Pancreas (tissue), 10 donors: ENCODE results near the gene DTD1. TPM values are rescaled to one million over a fixed set of nuclear protein-coding genes. Genes with fewer than 3 reads are reported as not detected.
A peak's percentile ranks its signal among the peaks of the same experiment; 100 is the strongest.

Source experiments
- ATAC-seq, 4 donors: fragments of 200-7000 bp; cut with Tn5 transposase; one replicate each; pipeline versions ENCODE4 v1.8.0 to v1.9.1; 2020; ENCODE audit warnings: mild to moderate bottlenecking in 4 of 4, moderate library complexity in 4 of 4
- DNase-seq, 6 donors: peaks; one replicate each; pipeline ENCODE4 v3.0.0-alpha.2; 2020
- FAIRE-seq: peaks from 2 replicates; lab custom pipeline; 2012; peaks lifted over from hg19 to GRCh38; lab: Jason Lieb, UNC
- H3K27ac ChIP-seq, 4 donors: fragments of 200-600 bp; sonication (generic); 1 replicate in 3 of 4; 2 replicates in 1 of 4; pipeline versions ENCODE4 v1.5.0 to v1.8.0; 2020
- H3K27me3 ChIP-seq, 4 donors: fragments of 200-600 bp; one replicate each; pipeline ENCODE4 v1.8.0; 2021
- H3K36me3 ChIP-seq, 3 donors: fragments of 200-600 bp; sonication (generic) in 1 of 3; one replicate each; pipeline versions ENCODE4 v1.5.0 to v1.8.0; 2020 to 2021
- H3K4me1 ChIP-seq, 3 donors: fragments of 200-600 bp; one replicate each; pipeline ENCODE4 v1.8.0; 2021
- H3K4me3 ChIP-seq, 4 donors: fragments of 200-600 bp; sonication (generic) in 2 of 4; one replicate each; pipeline versions ENCODE4 v1.5.0 to v1.8.0; 2020 to 2021
- H3K9me3 ChIP-seq, 4 donors: fragments of 200-600 bp; one replicate each; pipeline ENCODE4 v1.8.0; 2021
- WGBS, 2 donors: extraction: QIAGEN DNeasy Blood & Tissue Kit; methylation state at CpG; one replicate each; pipeline ENCODE4 v1.1.7; 2013; 5-methylcytosine and 5-hydroxymethylcytosine counted together
- intact Hi-C, 3 donors: fragments of 100-400 bp; cut with DNase I; formaldehyde crosslinking; loops; one replicate each; pipeline versions ENCODE4 v1.11.1 to v1.14.2; 2022
- polyA plus RNA-seq, 2 donors: library from polyadenylated mRNA; stranded (reverse); fragments of 200-250 nt; gene quantifications; one replicate each; pipeline ENCODE4 v1.2.3, GENCODE V29; 2013
- total RNA-seq, 6 donors: library from RNA; stranded (reverse); fragmentation: NEBNext Ultra II Directional in 4 of 6; extraction: Animal tissue kit (Norgen Biotek cat#: 25700) in 4 of 6; gene quantifications; one replicate each; pipeline versions ENCODE4 v1.2.1 to v1.2.4, GENCODE V29; 2021 to 2023
- TF ChIP-seq, protein P1 (sequence below), 4 donors: fragments of 200-600 bp; sonication (generic) in 3 of 4; IDR thresholded peaks; one replicate each; pipeline versions ENCODE4 v1.5.0 to v1.8.0; 2021; ENCODE audit warnings: antibody characterized with exemption in 4 of 4
- donor health status: healthy with polysubstance abuse.
- donor health status: DM: no; HTN: no; CAD: no; lungs with moderate emphysema.
- donor health status: DM: no; HTN: no; CAD: no.
- donor health status: control.
- donor health status: control.
- donor health status: Bipolar disorder and iron deficiency.
- donor health status: DM: yes; HTN: yes; CAD: no.
- donor health status: DM: no; HTN: no; CAD: no.
- donor health status: DM: no; HTN: no; CAD: no.
- donor health status: DM: yes; HTN: yes; CAD: no.

The DTD1 gene
- total and polyA plus RNA-seq, 8 donors: 7.4 to 20.6 (median 12.1) TPM

- H3K9me3 ChIP-seq: no peaks in the 10 kb centered on the region
- WGBS, 2 donors: 94 to 97% methylated on average over 2 of the region's 2 CpGs
- no peaks in the 10 kb centered on the region for H3K27me3 ChIP-seq
- DNase-seq (no peak), ATAC-seq (no peak), FAIRE-seq (no peak)
- H3K36me3 ChIP-seq: no peaks in the 10 kb centered on the region
- H3K27ac ChIP-seq: no peak overlapping the region
- TF ChIP-seq, protein P1, sequence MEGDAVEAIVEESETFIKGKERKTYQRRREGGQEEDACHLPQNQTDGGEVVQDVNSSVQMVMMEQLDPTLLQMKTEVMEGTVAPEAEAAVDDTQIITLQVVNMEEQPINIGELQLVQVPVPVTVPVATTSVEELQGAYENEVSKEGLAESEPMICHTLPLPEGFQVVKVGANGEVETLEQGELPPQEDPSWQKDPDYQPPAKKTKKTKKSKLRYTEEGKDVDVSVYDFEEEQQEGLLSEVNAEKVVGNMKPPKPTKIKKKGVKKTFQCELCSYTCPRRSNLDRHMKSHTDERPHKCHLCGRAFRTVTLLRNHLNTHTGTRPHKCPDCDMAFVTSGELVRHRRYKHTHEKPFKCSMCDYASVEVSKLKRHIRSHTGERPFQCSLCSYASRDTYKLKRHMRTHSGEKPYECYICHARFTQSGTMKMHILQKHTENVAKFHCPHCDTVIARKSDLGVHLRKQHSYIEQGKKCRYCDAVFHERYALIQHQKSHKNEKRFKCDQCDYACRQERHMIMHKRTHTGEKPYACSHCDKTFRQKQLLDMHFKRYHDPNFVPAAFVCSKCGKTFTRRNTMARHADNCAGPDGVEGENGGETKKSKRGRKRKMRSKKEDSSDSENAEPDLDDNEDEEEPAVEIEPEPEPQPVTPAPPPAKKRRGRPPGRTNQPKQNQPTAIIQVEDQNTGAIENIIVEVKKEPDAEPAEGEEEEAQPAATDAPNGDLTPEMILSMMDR (IDR thresholded peaks at IDR 0.05): no peak
- intact Hi-C loops: no loop called here
- H3K4me3 ChIP-seq: no peak overlapping the region
- no peaks in the 10 kb centered on the region for H3K4me1 ChIP-seq
These were observed 50.9 kb downstream of the DTD1 start for GRCh38 chr20:18638768-18639167.

DNA sequence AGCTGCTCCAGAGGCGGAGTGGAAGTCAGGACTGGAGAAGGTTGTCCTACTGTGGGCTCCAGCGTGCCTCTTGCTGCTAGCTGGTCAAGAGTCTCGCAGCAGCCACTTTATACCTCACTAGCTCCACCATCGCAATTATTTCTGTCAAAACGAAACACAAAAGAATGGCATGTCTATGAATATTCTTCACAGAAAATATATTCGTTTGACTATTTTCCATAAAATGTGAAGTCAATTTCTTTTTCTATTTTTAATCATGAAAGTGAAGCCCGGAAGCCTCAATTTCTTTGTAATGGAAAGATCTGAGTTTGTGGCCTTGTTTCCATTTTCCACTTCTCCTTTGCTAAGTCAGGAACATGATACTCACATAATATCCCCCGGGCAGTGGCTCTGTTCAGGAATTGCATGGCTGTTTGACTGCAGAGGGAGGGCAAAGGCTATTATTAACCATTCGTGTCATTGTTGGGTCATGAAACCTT lies 51.7 kb downstream of the DTD1 start:
- no peak overlapping the region for H3K27ac ChIP-seq
- DNase-seq (no peak), ATAC-seq (no peak), FAIRE-seq (no peak)
- H3K9me3 ChIP-seq: no peaks in the 10 kb centered on the region
- H3K4me3 ChIP-seq: no peak overlapping the region
- TF ChIP-seq, protein P1 (IDR thresholded peaks at IDR 0.05): no peak
- no peaks in the 10 kb centered on the region for H3K27me3 ChIP-seq
- H3K36me3 ChIP-seq: no peaks in the 10 kb centered on the region
- intact Hi-C loops: no loop called here
- WGBS, 2 donors: 85 to 88% methylated on average over 9 of the region's 9 CpGs
- H3K4me1 ChIP-seq: peaks cover 0 to 4% (median 3%) of the 10 kb centered on the region in 3 donors

GRCh38 chr20:18645196-18645745 lies 57.4 kb downstream of the DTD1 start:
- Histone ChIP-seq H3K4me1 (peaks cover 0 to 4% (median 4%) of the 10 kb centered on the region in 3 donors), H3K36me3 (no peaks in the 10 kb centered on the region), H3K27me3 (no peaks in the 10 kb centered on the region), H3K27ac (no peak overlapping the region), H3K4me3 (no peak overlapping the region), H3K9me3 (no peaks in the 10 kb centered on the region)
- ATAC-seq: peak in 1 of 4 donors; percentile 31
- 63 to 74% methylated on average over 3 of the region's 3 CpGs for WGBS, 2 donors
- intact Hi-C loops: no loop called here
- DNase-seq: no peak
- TF ChIP-seq, protein P1 (IDR thresholded peaks at IDR 0.05): no peak
- FAIRE-seq: no peak

DNA sequence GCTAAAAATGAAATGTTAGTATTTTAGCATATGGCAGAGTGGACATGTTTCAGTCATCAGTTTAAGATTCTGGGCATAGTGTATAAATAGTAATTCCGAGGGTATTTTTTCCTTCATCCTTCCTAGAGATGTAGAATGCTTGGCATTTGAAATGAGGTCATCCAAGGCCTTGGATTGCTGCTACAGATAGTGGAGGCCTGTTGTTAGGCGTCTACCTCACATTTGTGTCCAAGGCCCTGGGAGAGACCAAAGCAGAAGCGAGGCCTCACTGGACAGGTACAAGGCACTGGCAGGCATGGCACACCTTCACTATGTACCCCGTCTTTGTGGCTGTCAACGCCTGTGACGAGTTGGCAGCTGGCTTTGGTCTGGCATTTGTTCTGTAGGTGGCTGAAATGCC lies 58.0 kb downstream of the DTD1 start:
- no peak for FAIRE-seq
- H3K36me3 ChIP-seq: no peaks in the 10 kb centered on the region
- no peaks in the 10 kb centered on the region for H3K27me3 ChIP-seq
- TF ChIP-seq, protein P1 (IDR thresholded peaks at IDR 0.05): no peak
- DNase-seq: no peak
- H3K4me3 ChIP-seq: no peak overlapping the region
- WGBS, 2 donors: 77 to 93% methylated on average over 6 of the region's 6 CpGs
- no peak for ATAC-seq
- H3K4me1 ChIP-seq: peaks cover 0 to 4% (median 4%) of the 10 kb centered on the region in 3 donors
- H3K9me3 ChIP-seq: no peaks in the 10 kb centered on the region
- intact Hi-C loops: no loop called here
- no peak overlapping the region for H3K27ac ChIP-seq

DNA sequence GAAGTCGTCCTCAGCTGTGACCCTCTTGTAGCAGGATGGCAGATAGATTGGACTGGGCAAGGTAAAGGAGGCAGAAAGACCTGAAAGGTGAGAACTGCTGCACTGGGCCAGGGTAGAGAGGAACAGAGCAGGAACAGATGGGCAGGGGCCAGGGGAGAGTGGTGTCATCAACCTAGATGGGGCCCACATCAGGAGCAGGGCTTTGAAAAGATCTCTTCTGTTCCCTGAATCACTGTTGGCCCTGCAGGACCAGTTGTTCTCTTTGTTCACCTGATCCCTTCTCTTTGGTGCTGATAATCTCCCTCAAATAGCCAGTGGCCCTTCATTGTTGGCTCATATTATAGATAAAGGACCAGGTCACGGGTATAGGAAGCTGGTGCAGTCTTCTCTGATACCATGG lies 59.9 kb downstream of the DTD1 start:
- TF ChIP-seq, protein P1 (IDR thresholded peaks at IDR 0.05): no peak
- H3K36me3 ChIP-seq: no peaks in the 10 kb centered on the region
- no peak overlapping the region for H3K27ac ChIP-seq
- no peaks in the 10 kb centered on the region for H3K27me3 ChIP-seq
- FAIRE-seq (no peak), DNase-seq (no peak), ATAC-seq (no peak)
- intact Hi-C loops: no loop called here
- WGBS, 2 donors: 50 to 85% methylated on average over 1 to 2 of the region's 2 CpGs
- no peaks in the 10 kb centered on the region for H3K9me3 ChIP-seq
- no peak overlapping the region for H3K4me3 ChIP-seq
- peaks cover 0 to 4% (median 4%) of the 10 kb centered on the region in 3 donors for H3K4me1 ChIP-seq
